Upper lobe of left lung (tissue), 4 donors: ENCODE results near the gene METTL22.

ENCODE experiments used
- CTCF ChIP-seq, 6 experiments: fragments of 450-650 bp in 4 of 6; fragments of 200-600 bp in 2 of 6; sonication (generic) in 2 of 6; IDR thresholded peaks; one replicate each; pipeline ENCODE4 v1.5.1; 2016 to 2019; ENCODE audit warnings: antibody characterized with exemption in 6 of 6
- POLR2A ChIP-seq, 4 donors: fragments of 450-650 bp; IDR thresholded peaks; one replicate each; pipeline ENCODE4 v1.5.1; 2016 to 2017; ENCODE audit warnings: antibody characterized with exemption in 4 of 4, mild to moderate bottlenecking in 2 of 4

- TF ChIP-seq CTCF (IDR thresholded peaks at IDR 0.05) (peak in 1 of 6 experiments; percentile 8), POLR2A (IDR thresholded peaks at IDR 0.05) (peak in 1 of 4 donors; percentile 30)
Measured at GRCh38 chr16:8644211-8645140, 23.0 kb downstream of the METTL22 start.
